ENCODE results near the gene POLR2L.

DNA sequence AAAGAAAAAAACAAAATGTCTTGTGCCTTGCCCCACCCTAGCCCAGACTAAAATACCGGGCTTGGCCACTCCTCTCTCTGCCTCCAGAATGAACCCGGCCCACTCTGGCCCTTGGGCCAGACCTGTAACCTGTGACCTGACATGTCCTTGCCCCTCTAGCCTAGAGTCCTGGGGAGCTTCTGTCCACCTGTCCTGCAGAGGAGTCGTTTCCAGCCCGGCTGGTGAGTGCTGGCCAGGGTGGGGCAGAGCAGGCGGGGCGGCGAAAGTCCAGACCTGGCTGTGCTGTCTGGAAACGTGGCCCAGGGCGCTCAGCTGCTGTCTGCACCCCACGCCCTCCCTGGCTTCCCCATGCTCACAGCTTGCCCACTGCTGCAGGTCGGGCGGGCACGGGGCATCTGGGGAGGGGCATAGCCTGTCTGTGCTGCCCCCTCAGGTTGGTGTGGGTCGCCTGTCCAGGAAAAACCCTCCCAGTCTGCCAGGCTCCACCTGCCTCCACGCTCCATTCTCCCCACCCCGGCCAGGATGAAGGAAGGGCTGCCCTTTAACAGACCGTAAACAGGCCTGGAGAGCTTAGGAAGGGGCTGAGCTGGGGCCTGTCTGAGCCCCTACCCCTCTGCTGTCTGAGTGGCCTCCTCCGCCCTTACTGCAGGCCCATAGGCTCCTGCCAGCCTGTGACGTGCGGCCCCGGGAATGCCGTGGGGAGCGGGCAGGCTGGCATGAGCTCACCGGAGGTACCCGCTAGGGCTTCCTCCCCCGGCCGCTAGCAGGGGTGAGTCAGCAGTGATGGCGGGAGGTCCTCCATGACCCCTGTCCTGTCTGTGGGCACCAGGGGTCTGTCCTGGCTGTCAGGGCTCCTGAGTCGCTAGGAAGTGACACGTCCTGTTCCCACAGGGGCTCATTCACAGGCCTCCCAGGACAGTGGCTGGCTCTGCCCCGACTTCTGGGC lies 7.7 kb downstream of the POLR2L start:
- TF ChIP-seq, protein P1, sequence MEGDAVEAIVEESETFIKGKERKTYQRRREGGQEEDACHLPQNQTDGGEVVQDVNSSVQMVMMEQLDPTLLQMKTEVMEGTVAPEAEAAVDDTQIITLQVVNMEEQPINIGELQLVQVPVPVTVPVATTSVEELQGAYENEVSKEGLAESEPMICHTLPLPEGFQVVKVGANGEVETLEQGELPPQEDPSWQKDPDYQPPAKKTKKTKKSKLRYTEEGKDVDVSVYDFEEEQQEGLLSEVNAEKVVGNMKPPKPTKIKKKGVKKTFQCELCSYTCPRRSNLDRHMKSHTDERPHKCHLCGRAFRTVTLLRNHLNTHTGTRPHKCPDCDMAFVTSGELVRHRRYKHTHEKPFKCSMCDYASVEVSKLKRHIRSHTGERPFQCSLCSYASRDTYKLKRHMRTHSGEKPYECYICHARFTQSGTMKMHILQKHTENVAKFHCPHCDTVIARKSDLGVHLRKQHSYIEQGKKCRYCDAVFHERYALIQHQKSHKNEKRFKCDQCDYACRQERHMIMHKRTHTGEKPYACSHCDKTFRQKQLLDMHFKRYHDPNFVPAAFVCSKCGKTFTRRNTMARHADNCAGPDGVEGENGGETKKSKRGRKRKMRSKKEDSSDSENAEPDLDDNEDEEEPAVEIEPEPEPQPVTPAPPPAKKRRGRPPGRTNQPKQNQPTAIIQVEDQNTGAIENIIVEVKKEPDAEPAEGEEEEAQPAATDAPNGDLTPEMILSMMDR (IDR thresholded peaks at IDR 0.05; ENCODE audit: low read depth, low read length, poor library complexity, severe bottlenecking), result no peak
- TF ChIP-seq EZH2phosphoT487 (IDR thresholded peaks at IDR 0.05; ENCODE audit: borderline replicate concordance, low read length), result no peak

All from DOHH2 (cell line).